Ovary (tissue), 9 donors: ENCODE results near the gene ALX4. TPM values are rescaled to one million over a fixed set of nuclear protein-coding genes. Genes with fewer than 3 reads are reported as not detected.

Source experiments
- DNase-seq, 5 donors: peaks; one replicate each; pipeline ENCODE4 v3.0.0-alpha.2; 2019 to 2020
- H3K27ac ChIP-seq, 2 donors: fragments of 200-600 bp; one replicate each; pipeline versions ENCODE4 v1.5.1 to v1.8.0; 2019 to 2022
- H3K27me3 ChIP-seq: fragments of 200-600 bp; one replicate; pipeline ENCODE4 v1.8.0; 2022
- H3K36me3 ChIP-seq: fragments of 200-600 bp; sonication (generic); one replicate; pipeline ENCODE4 v1.5.1; 2019
- H3K4me1 ChIP-seq: one replicate; pipeline ENCODE4 v1.8.1; 2013; ENCODE audit warnings: mild to moderate bottlenecking, moderate library complexity; ENCODE audit not compliant: insufficient read depth
- H3K4me3 ChIP-seq: fragments of 200-600 bp; sonication (generic); one replicate; pipeline ENCODE4 v1.5.1; 2017
- H3K9me3 ChIP-seq, 2 donors: fragments of 200-600 bp in 1 of 2; sonication (generic) in 1 of 2; one replicate each; pipeline versions ENCODE4 v1.5.1 to v1.8.1; 2013 to 2019; ENCODE audit warnings: mild to moderate bottlenecking in 1 of 2, moderate library complexity in 1 of 2
- EP300 ChIP-seq: sonication (generic); formaldehyde crosslinking; IDR thresholded peaks from one replicate; pipeline ENCODE4 v1.6.1; 2017; ENCODE audit warnings: antibody characterized with exemption
- POLR2A ChIP-seq: fragments of 450-650 bp; IDR thresholded peaks from one replicate; pipeline ENCODE4 v1.6.1; 2017; ENCODE audit warnings: antibody characterized with exemption, mild to moderate bottlenecking, moderate library complexity
- WGBS, 3 donors: extraction: QIAGEN DNeasy Blood & Tissue Kit in 1 of 3; methylation state at CpG; one replicate each; pipeline versions ENCODE4 v1.1.5 to v1.1.7; 2013 to 2017; 5-methylcytosine and 5-hydroxymethylcytosine counted together
- intact Hi-C, 4 donors: fragments of 100-400 bp; cut with DNase I; formaldehyde crosslinking; loops; one replicate each; pipeline versions ENCODE4 v1.11.0 to v1.15.1; 2022 to 2023
- polyA plus RNA-seq, 2 donors: library from polyadenylated mRNA; stranded (reverse); fragments of 200-250 nt in 1 of 2; fragments of 350-450 nt in 1 of 2; fragmentation: Illumina TruSeq in 1 of 2; extraction: RNeasy Lipid Tissue Mini Kit (QIAGEN cat#74804) in 1 of 2; gene quantifications; one replicate each; pipeline ENCODE4 v1.2.3, GENCODE V29; 2013 to 2014
- total RNA-seq, 7 donors: library from RNA; depleted of rRNA in 2 of 7; stranded (reverse); fragments of >200 nt in 2 of 7; fragmentation: NEBNext Ultra II Directional in 3 of 7; extraction: Animal tissue kit (Norgen Biotek cat#: 25700) in 3 of 7; gene quantifications; one replicate each; pipeline versions ENCODE4 v1.1.0 to v1.2.4, GENCODE V29; 2016 to 2023
- TF ChIP-seq, protein P1 (sequence below), 3 donors: fragments of 450-650 bp in 2 of 3; fragments of 200-600 bp in 1 of 3; IDR thresholded peaks; one replicate each; pipeline versions ENCODE4 v1.5.1 to v1.8.0; 2016 to 2022; ENCODE audit warnings: antibody characterized with exemption in 3 of 3, mild to moderate bottlenecking in 1 of 3
- donor health status: DM: no; HTN: no; CAD: no; lungs with moderate emphysema.
- donor health status: DM: no; HTN: no; CAD: no.
- donor health status: Bipolar disorder and iron deficiency.
- donor health status: DM: yes; HTN: yes; CAD: no.
- donor health status: DM: no; HTN: no; CAD: no.
- donor health status: DM: yes; HTN: yes; CAD: no.

The ALX4 gene
- total and polyA plus RNA-seq, 9 donors: 0.01 to 0.18 (median 0.05) TPM; not detected in 4

DNA sequence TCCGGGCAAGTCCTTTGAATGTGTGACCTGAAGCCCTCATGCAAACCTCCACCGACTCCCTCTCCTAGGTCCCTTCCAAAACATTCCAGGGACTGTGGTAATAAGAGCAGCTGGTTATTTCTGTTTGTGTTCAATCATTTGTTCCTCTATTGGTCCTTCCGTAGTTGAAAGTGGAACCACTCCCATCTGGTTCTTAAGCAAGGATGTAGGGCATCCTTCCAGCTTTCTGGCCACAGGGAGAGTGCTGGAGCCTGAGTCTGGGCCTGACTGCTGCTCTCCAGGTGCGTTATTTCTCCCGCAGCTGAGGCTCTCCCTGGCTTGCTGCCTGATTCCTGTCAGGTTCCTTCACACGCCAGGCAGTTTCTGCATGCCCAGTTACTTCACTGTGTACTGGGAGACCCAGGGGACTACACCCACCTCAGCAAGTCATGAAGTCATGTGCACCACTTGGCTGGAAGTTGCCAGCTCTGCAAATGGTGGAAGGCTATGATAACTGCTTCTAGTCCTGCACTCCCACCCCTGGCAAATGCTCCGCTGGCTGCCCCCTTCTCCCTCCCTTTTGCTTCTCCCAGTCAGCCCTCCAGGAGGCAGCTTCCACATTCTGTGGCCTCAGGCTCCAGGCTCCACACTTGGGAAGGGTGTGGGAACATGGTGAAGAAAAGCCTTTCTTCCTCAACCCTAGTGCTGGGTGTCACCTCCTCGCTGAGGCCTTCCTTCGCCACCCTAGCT lies 4.0 kb upstream of the ALX4 start:
- DNase-seq: peak in 1 of 5 donors; percentile 2
- no peaks in the 10 kb centered on the region for H3K27me3 ChIP-seq
- TF ChIP-seq POLR2A: no peak
- TF ChIP-seq, protein P1, sequence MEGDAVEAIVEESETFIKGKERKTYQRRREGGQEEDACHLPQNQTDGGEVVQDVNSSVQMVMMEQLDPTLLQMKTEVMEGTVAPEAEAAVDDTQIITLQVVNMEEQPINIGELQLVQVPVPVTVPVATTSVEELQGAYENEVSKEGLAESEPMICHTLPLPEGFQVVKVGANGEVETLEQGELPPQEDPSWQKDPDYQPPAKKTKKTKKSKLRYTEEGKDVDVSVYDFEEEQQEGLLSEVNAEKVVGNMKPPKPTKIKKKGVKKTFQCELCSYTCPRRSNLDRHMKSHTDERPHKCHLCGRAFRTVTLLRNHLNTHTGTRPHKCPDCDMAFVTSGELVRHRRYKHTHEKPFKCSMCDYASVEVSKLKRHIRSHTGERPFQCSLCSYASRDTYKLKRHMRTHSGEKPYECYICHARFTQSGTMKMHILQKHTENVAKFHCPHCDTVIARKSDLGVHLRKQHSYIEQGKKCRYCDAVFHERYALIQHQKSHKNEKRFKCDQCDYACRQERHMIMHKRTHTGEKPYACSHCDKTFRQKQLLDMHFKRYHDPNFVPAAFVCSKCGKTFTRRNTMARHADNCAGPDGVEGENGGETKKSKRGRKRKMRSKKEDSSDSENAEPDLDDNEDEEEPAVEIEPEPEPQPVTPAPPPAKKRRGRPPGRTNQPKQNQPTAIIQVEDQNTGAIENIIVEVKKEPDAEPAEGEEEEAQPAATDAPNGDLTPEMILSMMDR (IDR thresholded peaks at IDR 0.05): no peak
- no peak for TF ChIP-seq EP300
- H3K9me3 ChIP-seq: no peaks in the 10 kb centered on the region
- intact Hi-C loops: no loop called here
- H3K4me1 ChIP-seq: peaks cover 4% of the 10 kb centered on the region
- no peak overlapping the region for H3K4me3 ChIP-seq
- no peak overlapping the region for H3K27ac ChIP-seq
- 22 to 31% (median 25%) methylated on average over 9 of the region's 9 CpGs for WGBS, 3 donors
- H3K36me3 ChIP-seq: no peaks in the 10 kb centered on the region

DNA sequence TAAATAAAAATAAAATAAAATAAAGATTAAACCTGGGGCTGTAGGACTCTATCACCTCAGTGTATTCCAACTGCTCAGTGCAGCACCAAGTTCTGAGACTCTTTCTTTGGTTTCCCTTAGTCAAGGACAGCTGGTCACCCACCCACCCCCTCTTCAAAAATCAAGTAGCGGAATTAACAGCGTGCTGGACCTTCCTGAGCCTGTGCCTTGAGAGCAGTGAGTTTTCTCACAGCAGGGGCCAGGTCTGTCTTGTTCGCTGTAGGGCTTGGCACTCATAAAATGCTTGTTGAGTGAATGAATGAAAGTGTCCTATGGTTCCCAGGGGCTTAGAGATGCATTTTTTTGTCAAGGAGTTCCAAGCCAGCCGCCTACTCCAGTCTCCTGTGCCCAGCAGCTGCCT lies 2.9 kb upstream of the ALX4 start:
- 26 to 40% (median 30%) methylated on average over 4 of the region's 4 CpGs for WGBS, 3 donors
- peak in 1 of 5 donors; percentile 6 for DNase-seq
- TF ChIP-seq, protein P1 (IDR thresholded peaks at IDR 0.05): no peak
- no peak for TF ChIP-seq POLR2A
- TF ChIP-seq EP300: no peak
- no peaks in the 10 kb centered on the region for H3K36me3 ChIP-seq
- no peak overlapping the region for H3K27ac ChIP-seq
- peaks cover 7% of the 10 kb centered on the region for H3K4me1 ChIP-seq
- H3K27me3 ChIP-seq: no peaks in the 10 kb centered on the region
- no peak overlapping the region for H3K4me3 ChIP-seq
- intact Hi-C loops: no loop called here
- no peaks in the 10 kb centered on the region for H3K9me3 ChIP-seq

DNA sequence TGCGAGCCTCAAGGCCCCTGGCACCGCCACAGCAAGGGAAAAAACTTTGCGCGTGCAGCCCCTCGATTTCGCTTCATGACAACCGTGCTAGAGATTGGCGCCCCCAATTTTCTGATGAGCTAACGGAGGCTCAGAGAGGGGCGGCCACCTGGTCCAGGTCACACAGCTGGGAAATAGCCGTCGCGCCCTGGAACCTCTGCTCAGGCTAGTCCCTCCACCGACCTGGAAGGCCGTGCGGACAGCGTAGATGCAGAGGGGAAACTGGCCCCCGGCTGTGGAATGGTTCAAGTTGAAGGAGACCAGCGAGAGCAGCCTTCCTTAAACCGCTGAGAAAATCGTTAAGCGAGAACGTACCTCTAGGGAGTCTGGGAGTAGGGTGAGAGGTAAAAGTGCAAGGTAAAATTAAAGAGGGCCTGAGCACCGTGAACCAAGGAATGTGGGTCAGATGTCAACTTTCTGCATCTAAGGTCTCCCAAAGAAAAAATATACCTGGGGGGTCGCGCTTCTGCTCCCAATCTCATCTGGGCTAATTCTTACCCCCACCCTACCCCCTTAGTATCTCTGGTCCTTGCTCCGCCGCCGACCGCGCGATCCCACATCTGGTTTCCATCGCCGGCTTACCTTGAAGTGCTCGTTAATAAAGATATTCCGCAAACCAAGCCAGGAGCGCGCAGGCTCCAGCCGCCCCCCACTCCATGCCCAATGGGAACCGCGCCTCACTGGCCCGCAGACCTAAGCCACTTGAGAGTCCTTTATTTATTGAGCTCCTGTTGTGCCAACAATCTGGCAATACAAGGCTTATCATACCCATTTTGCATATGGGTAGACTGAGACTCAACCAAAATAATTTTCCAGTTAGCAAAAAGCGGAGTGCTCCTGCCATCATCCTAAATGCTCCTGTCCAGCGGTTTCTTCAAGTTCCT lies 1.7 kb upstream of the ALX4 start:
- no peaks in the 10 kb centered on the region for H3K9me3 ChIP-seq
- no peak overlapping the region for H3K4me3 ChIP-seq
- intact Hi-C loops: no loop called here
- no peaks in the 10 kb centered on the region for H3K27me3 ChIP-seq
- DNase-seq: no peak
- H3K36me3 ChIP-seq: no peaks in the 10 kb centered on the region
- WGBS, 3 donors: 9 to 27% (median 11%) methylated on average over 43 to 44 of the region's 44 CpGs
- H3K27ac ChIP-seq: no peak overlapping the region
- TF ChIP-seq POLR2A: no peak
- TF ChIP-seq EP300: no peak
- TF ChIP-seq, protein P1 (IDR thresholded peaks at IDR 0.05): no peak
- peaks cover 7% of the 10 kb centered on the region for H3K4me1 ChIP-seq

DNA sequence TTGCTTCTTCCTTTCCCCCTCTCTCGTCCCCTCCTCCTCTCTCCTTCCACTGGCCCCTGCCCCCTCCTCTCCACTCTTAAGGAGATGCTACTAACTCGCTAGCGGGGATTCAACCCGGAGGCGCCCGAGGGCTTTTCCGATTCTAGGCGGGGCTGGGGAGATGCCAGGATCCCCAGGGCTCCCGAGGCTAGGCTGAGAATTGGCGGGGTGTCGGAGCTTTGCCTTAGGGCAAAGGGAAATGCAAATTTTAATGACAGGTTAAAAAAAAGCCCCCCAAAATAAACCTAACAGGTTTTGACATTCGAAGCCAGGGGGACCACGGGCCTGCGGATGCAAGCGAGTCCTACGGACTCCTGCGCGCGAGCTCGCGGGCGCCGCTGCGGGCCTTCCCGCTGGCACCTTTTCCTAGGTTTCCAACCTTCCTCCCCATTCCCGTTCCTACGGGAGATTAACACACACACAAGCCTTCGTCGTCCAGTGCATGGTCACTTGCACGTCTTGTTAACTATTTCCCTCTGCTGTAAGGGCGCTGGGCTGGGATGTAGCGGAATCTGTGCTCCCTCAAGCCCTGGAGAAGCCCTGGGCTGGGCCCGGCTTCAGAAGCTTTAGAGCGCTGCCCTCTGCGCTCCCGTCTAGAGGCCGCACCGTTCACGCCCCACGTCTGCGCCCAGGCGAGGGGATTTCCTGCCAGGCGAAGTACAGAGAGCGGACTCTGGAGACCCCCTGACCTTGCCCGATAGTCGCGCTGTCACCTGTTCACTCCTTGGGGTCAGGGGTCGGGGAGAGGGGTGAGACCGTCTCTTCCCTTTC lies 729 bp upstream of the ALX4 start:
- no peaks in the 10 kb centered on the region for H3K36me3 ChIP-seq
- no peaks in the 10 kb centered on the region for H3K27me3 ChIP-seq
- no peak for TF ChIP-seq POLR2A
- TF ChIP-seq, protein P1 (IDR thresholded peaks at IDR 0.05): no peak
- no peak for TF ChIP-seq EP300
- intact Hi-C loops: no loop called here
- peaks cover 7% of the 10 kb centered on the region for H3K4me1 ChIP-seq
- H3K9me3 ChIP-seq: no peaks in the 10 kb centered on the region
- DNase-seq: no peak
- 3 to 7% (median 5%) methylated on average over 47 to 49 of the region's 49 CpGs for WGBS, 3 donors
- peak overlapping the region; percentile 26 for H3K4me3 ChIP-seq
- H3K27ac ChIP-seq: no peak overlapping the region
